HG02970 (cell line): Measurements from ENCODE around the gene ROBO1.

ENCODE experiments used
- ATAC-seq: cut with Tn5 transposase; IDR thresholded peaks from one replicate; pipeline ENCODE4 v1.9.1; 2021; ENCODE audit warnings: mild to moderate bottlenecking, moderate library complexity, moderate number of reproducible peaks; ENCODE audit not compliant: unreplicated experiment, low FRiP score

The ROBO1 gene

GRCh38 chr3:79392479-79392878 is 375.3 kb downstream of the ROBO1 start:
- no peak for ATAC-seq

- no peak for ATAC-seq
These were observed 377.4 kb downstream of the ROBO1 start for GRCh38 chr3:79390352-79390751.

GRCh38 chr3:79385211-79385610 is 382.6 kb downstream of the ROBO1 start:
- no peak for ATAC-seq

GRCh38 chr3:79383402-79384012 is 384.3 kb downstream of the ROBO1 start:
- no peak for ATAC-seq

GRCh38 chr3:79380581-79380980 is 387.2 kb downstream of the ROBO1 start:
- ATAC-seq = no peak

- no peak for ATAC-seq
These were observed 389.7 kb downstream of the ROBO1 start for GRCh38 chr3:79378064-79378463.

- no peak for ATAC-seq
These were observed 398.5 kb downstream of the ROBO1 start for GRCh38 chr3:79369306-79369705.

GRCh38 chr3:79368403-79368802 is 399.4 kb downstream of the ROBO1 start:
- no peak for ATAC-seq

GRCh38 chr3:79367803-79368202 is 400.0 kb downstream of the ROBO1 start:
- no peak for ATAC-seq

- ATAC-seq = no peak
These were observed 400.7 kb downstream of the ROBO1 start for GRCh38 chr3:79367066-79367465.

- no peak for ATAC-seq
These were observed 401.4 kb downstream of the ROBO1 start for GRCh38 chr3:79366414-79366813.

- ATAC-seq = no peak
These were observed 403.0 kb downstream of the ROBO1 start for GRCh38 chr3:79364784-79365183.

GRCh38 chr3:79362571-79363270 is 405.1 kb downstream of the ROBO1 start:
- no peak for ATAC-seq

- ATAC-seq = peak; percentile 72
These were observed 405.9 kb downstream of the ROBO1 start for GRCh38 chr3:79361748-79362378.

- ATAC-seq = no peak
These were observed 409.5 kb downstream of the ROBO1 start for GRCh38 chr3:79358327-79358726.

GRCh38 chr3:79354179-79354688 is 413.6 kb downstream of the ROBO1 start:
- no peak for ATAC-seq

- ATAC-seq = no peak
These were observed 416.1 kb downstream of the ROBO1 start for GRCh38 chr3:79351699-79352098.

GRCh38 chr3:79344876-79345871 is 422.6 kb downstream of the ROBO1 start:
- no peak for ATAC-seq

GRCh38 chr3:79341961-79342360 is 425.8 kb downstream of the ROBO1 start:
- ATAC-seq = no peak

GRCh38 chr3:79339846-79340245 is 428.0 kb downstream of the ROBO1 start:
- no peak for ATAC-seq
